Tibial artery (tissue), 4 donors: ENCODE data around the gene HYOU1.
"Not testable (repeated sequence)": the region's sequence is repeated elsewhere in the genome, so short reads cannot be mapped to it uniquely, and the experiment has no call there.

Source experiments
- DNase-seq, 2 donors: peaks; one replicate each; pipeline ENCODE4 v3.0.0-alpha.2; 2019
- H3K27ac ChIP-seq, 2 donors: fragments of 200-600 bp; sonication (generic) in 1 of 2; 1 replicate in 1 of 2; 2 replicates in 1 of 2; pipeline ENCODE4 v1.5.1; 2018 to 2019; ENCODE audit warnings: mild to moderate bottlenecking in 1 of 2
- H3K27me3 ChIP-seq, 2 donors: fragments of 200-600 bp; sonication (generic) in 1 of 2; one replicate each; pipeline versions ENCODE4 v1.5.1 to v1.6.0; 2016 to 2019
- H3K36me3 ChIP-seq, 3 donors: fragments of 200-600 bp; sonication (generic) in 2 of 3; one replicate each; pipeline ENCODE4 v1.5.1; 2016 to 2019; ENCODE audit warnings: mild to moderate bottlenecking in 2 of 3
- H3K4me1 ChIP-seq, 4 donors: fragments of 200-600 bp; sonication (generic) in 2 of 4; 1 replicate in 3 of 4; 2 replicates in 1 of 4; pipeline ENCODE4 v1.5.1; 2016 to 2019
- H3K4me3 ChIP-seq, 2 donors: fragments of 200-600 bp; sonication (generic) in 1 of 2; 1 replicate in 1 of 2; 2 replicates in 1 of 2; pipeline ENCODE4 v1.5.1; 2018 to 2019; ENCODE audit warnings: mild to moderate bottlenecking in 2 of 2
- H3K9me3 ChIP-seq, 3 donors: fragments of 200-600 bp; sonication (generic) in 1 of 3; one replicate each; pipeline ENCODE4 v1.5.1; 2016 to 2019
- CTCF ChIP-seq, 2 experiments: fragments of 200-600 bp in 1 of 2; fragments of 450-650 bp in 1 of 2; IDR thresholded peaks; one replicate each; pipeline ENCODE4 v1.5.1; 2017 to 2019; ENCODE audit warnings: antibody characterized with exemption in 2 of 2, mild to moderate bottlenecking in 1 of 2, moderate library complexity in 1 of 2
- intact Hi-C: fragments of 100-400 bp; cut with DNase I; formaldehyde crosslinking; loops from one replicate; pipeline ENCODE4 v1.15.0; 2023; ENCODE audit warnings: low total_unique reads

The HYOU1 gene

GRCh38 chr11:119062779-119063178 is 5.8 kb upstream of the HYOU1 start:
- Histone ChIP-seq H3K27ac (peak overlapping the region in 1 of 2 donors; percentile 32), H3K4me1 (peaks cover 0 to 32% (median 19%) of the 10 kb centered on the region in 4 donors), H3K27me3 (no peaks in the 10 kb centered on the region), H3K4me3 (no peak overlapping the region), H3K36me3 (no peaks in the 10 kb centered on the region), H3K9me3 (no peaks in the 10 kb centered on the region)
- intact Hi-C loops, result no loop called here
- TF ChIP-seq CTCF (IDR thresholded peaks at IDR 0.05), result no peak
- peak; percentile 55 to 74 for DNase-seq

- Histone ChIP-seq H3K27me3 (no peaks in the 10 kb centered on the region), H3K36me3 (no peaks in the 10 kb centered on the region), H3K4me3 (no peak overlapping the region), H3K27ac (no peak overlapping the region), H3K4me1 (peaks cover 0 to 30% (median 15%) of the 10 kb centered on the region in 4 donors), H3K9me3 (no peaks in the 10 kb centered on the region)
- no peak for TF ChIP-seq CTCF (IDR thresholded peaks at IDR 0.05)
- intact Hi-C loops, result no loop called here
- DNase-seq, result no peak
Measured at GRCh38 chr11:119061256-119061655, 4.3 kb upstream of the HYOU1 start.

GRCh38 chr11:119059128-119059527 is 2.1 kb upstream of the HYOU1 start:
- H3K9me3 ChIP-seq, intact Hi-C loops, DNase-seq, H3K27me3 ChIP-seq, H3K4me3 ChIP-seq, H3K27ac ChIP-seq: not testable (repeated sequence)
- Histone ChIP-seq H3K36me3 (peaks cover 0 to 11% (median 0%) of the 10 kb centered on the region in 3 donors), H3K4me1 (peaks cover 0 to 34% (median 24%) of the 10 kb centered on the region in 4 donors)

GRCh38 chr11:119056421-119056999 is 495 bp downstream of the HYOU1 start:
- peaks cover 20 to 37% (median 20%) of the 10 kb centered on the region in 3 donors for H3K36me3 ChIP-seq
- no peaks in the 10 kb centered on the region for H3K9me3 ChIP-seq
- peaks cover 0 to 23% (median 21%) of the 10 kb centered on the region in 4 donors for H3K4me1 ChIP-seq
- peak overlapping the region; percentile 88 to 99 for H3K4me3 ChIP-seq
- no peak for TF ChIP-seq CTCF (IDR thresholded peaks at IDR 0.05)
- no peak for DNase-seq
- intact Hi-C loops, result no loop called here
- H3K27me3 ChIP-seq, result no peaks in the 10 kb centered on the region
- peak overlapping the region; percentile 87 to 89 for H3K27ac ChIP-seq

GRCh38 chr11:119055901-119056300 is 1.1 kb downstream of the HYOU1 start:
- Histone ChIP-seq H3K27me3 (no peaks in the 10 kb centered on the region), H3K4me1 (peaks cover 0 to 23% (median 21%) of the 10 kb centered on the region in 4 donors), H3K9me3 (no peaks in the 10 kb centered on the region), H3K27ac (peak overlapping the region; percentile 87 to 89), H3K36me3 (peaks cover 26 to 43% (median 26%) of the 10 kb centered on the region in 3 donors), H3K4me3 (peak overlapping the region; percentile 88 to 99)
- TF ChIP-seq CTCF (IDR thresholded peaks at IDR 0.05), result no peak
- intact Hi-C loops, result loop anchor here (1.0 kb wide), 1 partner anchor 38 kb away; the partner anchor contains the start of genes RPS25 and TRAPPC4
- no peak for DNase-seq

- TF ChIP-seq CTCF (IDR thresholded peaks at IDR 0.05), result no peak
- intact Hi-C loops, result no loop called here
- Histone ChIP-seq H3K27ac (no peak overlapping the region), H3K4me3 (no peak overlapping the region), H3K9me3 (no peaks in the 10 kb centered on the region), H3K36me3 (peaks cover 40 to 58% (median 41%) of the 10 kb centered on the region in 3 donors), H3K4me1 (peaks cover 0 to 23% (median 21%) of the 10 kb centered on the region in 4 donors), H3K27me3 (no peaks in the 10 kb centered on the region)
- no peak for DNase-seq
Measured at GRCh38 chr11:119054418-119054817, 2.6 kb downstream of the HYOU1 start.
